ENCODE results near the gene SCD5. TPM values are rescaled to one million over a fixed set of nuclear protein-coding genes. Genes with fewer than 3 reads are reported as not detected.

The SCD5 gene
- total and polyA plus RNA-seq, 2 experiments from 2014 or later: 0.79 to 1.6 TPM

- TF ChIP-seq ZNF462 (CRISPR knock-in tag; IDR thresholded peaks at IDR 0.05) (no peak), STAT1 (IDR thresholded peaks at IDR 0.05; ENCODE audit: unreplicated experiment) (no peak)
These were observed 59.1 kb downstream of the SCD5 start (continued) for GRCh38 chr4:82739287-82740190.

- Histone ChIP-seq H2AFZ (no peak overlapping the region), H3K27me3 (ENCODE audit: insufficient read depth) (no peaks in the 10 kb centered on the region), H3K4me2 (no peak overlapping the region), H3F3A (replicated peaks; ENCODE audit: low read depth) (no peaks in the 10 kb centered on the region), H4K20me1 (replicated peaks; ENCODE audit: insufficient read depth) (no peaks in the 10 kb centered on the region; the same call in 1 of the 2 replicates), H3K4me1 (ENCODE audit: insufficient read depth) (no peaks in the 10 kb centered on the region), H3K36me3 (ENCODE audit: insufficient read depth) (no peaks in the 10 kb centered on the region), H3K27ac (ENCODE audit: low read depth) (no peak overlapping the region), H3K79me2 (replicated peaks; ENCODE audit: insufficient read depth) (no peaks in the 10 kb centered on the region), H3K4me3 (no peak overlapping the region), H3K9me2 (ENCODE audit: insufficient read depth) (no peaks in the 10 kb centered on the region)
- H3K36me3 Mint-ChIP-seq (ENCODE audit: low read depth): no peaks in the 10 kb centered on the region
- peaks cover 2% of the 10 kb centered on the region for H3K27me3 Mint-ChIP-seq (ENCODE audit: insufficient read depth, low read depth, poor library complexity)
- no peak overlapping the region for H3K4me3 Mint-ChIP-seq
- peaks cover 2% of the 10 kb centered on the region; the same call in 2 of the 3 replicates for H3K4me1 Mint-ChIP-seq
- no peak overlapping the region for H3K27ac Mint-ChIP-seq
- no peak for DNase-seq (ENCODE audit: low spot score)
- no peak for ATAC-seq
- no peaks in the 10 kb centered on the region; the same call in 2 of the 3 replicates for H3K9me3 Mint-ChIP-seq
- TF ChIP-seq STAT1 (IDR thresholded peaks at IDR 0.05; ENCODE audit: unreplicated experiment) (no peak), ETS1 (IDR thresholded peaks at IDR 0.05) (no peak), ZNF331 (CRISPR knock-in tag; IDR thresholded peaks at IDR 0.05; ENCODE audit: low read depth) (no peak), JUNB (IDR thresholded peaks at IDR 0.05; ENCODE audit: unreplicated experiment) (no peak), POLR2AphosphoS5 (IDR thresholded peaks at IDR 0.05; ENCODE audit: low read depth) (no peak), ZNF114 (CRISPR knock-in tag; IDR thresholded peaks at IDR 0.05) (no peak), REST (IDR thresholded peaks at IDR 0.05; ENCODE audit: unreplicated experiment) (no peak), EZH2 (IDR thresholded peaks at IDR 0.05; ENCODE audit: low read depth, unreplicated experiment) (no peak), EZH2phosphoT487 (IDR thresholded peaks at IDR 0.05; ENCODE audit: unreplicated experiment) (no peak), NANOG (IDR thresholded peaks at IDR 0.05; ENCODE audit: borderline replicate concordance) (no peak), CTCF (conservative IDR thresholded peaks at IDR 0.05; ENCODE audit: low read depth in 2 of 2) (no peak)
These were observed 61.2 kb downstream of the SCD5 start for GRCh38 chr4:82737354-82737753.

Measured in GM23338 (cell line).